ENCODE measurements around the gene DGKG.

Gene DGKG

GRCh38 chr3:186268616-186269448 is 93.2 kb downstream of the DGKG start:
- DNase-seq: no peak

GRCh38 chr3:186267758-186268157 is 94.3 kb downstream of the DGKG start:
- DNase-seq: no peak

GRCh38 chr3:186264608-186265400 is 97.2 kb downstream of the DGKG start:
- DNase-seq: no peak

GRCh38 chr3:186261638-186262037 is 100.4 kb downstream of the DGKG start:
- DNase-seq: no peak

- DNase-seq: no peak
Observed at GRCh38 chr3:186260726-186261125, 101.3 kb downstream of the DGKG start.

GRCh38 chr3:186259612-186260383 is 102.2 kb downstream of the DGKG start:
- DNase-seq: peak; percentile 81

- no peak for DNase-seq
Observed at GRCh38 chr3:186258968-186259367, 103.1 kb downstream of the DGKG start.

GRCh38 chr3:186257866-186258265 is 104.2 kb downstream of the DGKG start:
- DNase-seq: no peak

GRCh38 chr3:186255703-186256331 is 106.2 kb downstream of the DGKG start:
- DNase-seq: peak; percentile 36

- peak; percentile 71 for DNase-seq
Observed at GRCh38 chr3:186254676-186255650, 107.1 kb downstream of the DGKG start.

- DNase-seq: no peak
Observed at GRCh38 chr3:186251948-186252619, 110.0 kb downstream of the DGKG start.

- no peak for DNase-seq
Observed at GRCh38 chr3:186248850-186249249, 113.2 kb downstream of the DGKG start.

GRCh38 chr3:186247821-186248814 is 113.9 kb downstream of the DGKG start:
- no peak for DNase-seq

GRCh38 chr3:186246941-186247340 is 115.1 kb downstream of the DGKG start:
- no peak for DNase-seq

GRCh38 chr3:186244016-186244415 is 118.0 kb downstream of the DGKG start:
- no peak for DNase-seq

GRCh38 chr3:186241910-186242821 is 119.9 kb downstream of the DGKG start:
- DNase-seq: peak; percentile 78

GRCh38 chr3:186239321-186239720 is 122.7 kb downstream of the DGKG start:
- no peak for DNase-seq

GRCh38 chr3:186237915-186238314 is 124.1 kb downstream of the DGKG start:
- no peak for DNase-seq
